CD4-positive, alpha-beta T cell treated with Interleukin-4 for 1 hour (primary cell): ENCODE results near the gene AUP1.

Source experiments
- DNase-seq, 2 donors: peaks; one replicate each; pipeline ENCODE4 v3.0.0-alpha.2; 2020 to 2022

Gene AUP1

GRCh38 chr2:74535440-74535965, 6.0 kb upstream of the AUP1 start:
- no peak for DNase-seq

- DNase-seq: no peak
Observed at GRCh38 chr2:74534411-74534810, 4.9 kb upstream of the AUP1 start.

- DNase-seq: no peak
Observed at GRCh38 chr2:74533464-74533863, 4.0 kb upstream of the AUP1 start.

- DNase-seq: peak in 1 of 2 donors; percentile 66
Observed at GRCh38 chr2:74532222-74532621, 2.7 kb upstream of the AUP1 start.

- no peak for DNase-seq
Observed at GRCh38 chr2:74531666-74532065, 2.2 kb upstream of the AUP1 start.

GRCh38 chr2:74530239-74531187, 1.0 kb upstream of the AUP1 start:
- DNase-seq: peak; percentile 68 to 70

GRCh38 chr2:74528600-74529356, 728 bp downstream of the AUP1 start:
- DNase-seq: no peak

GRCh38 chr2:74527741-74528140, 1.8 kb downstream of the AUP1 start:
- DNase-seq: no peak

- no peak for DNase-seq
Observed at GRCh38 chr2:74526649-74527230, 2.8 kb downstream of the AUP1 start.

- DNase-seq: peak; percentile 51 to 68
Observed at GRCh38 chr2:74525717-74526648, 3.5 kb downstream of the AUP1 start, which contains the start of gene DQX1. DQX1 (minus strand) TSS chr2:74526231; CDS start chr2:74525729, 502 bp downstream.

GRCh38 chr2:74524955-74525716, 4.4 kb downstream of the AUP1 start:
- DNase-seq: no peak

GRCh38 chr2:74524005-74524404, 5.5 kb downstream of the AUP1 start:
- DNase-seq: no peak

- DNase-seq: no peak
Observed at GRCh38 chr2:74522516-74522915, 7.0 kb downstream of the AUP1 start.

- DNase-seq: no peak
Observed at GRCh38 chr2:74516650-74517049, 12.9 kb downstream of the AUP1 start.

- peak; percentile 80 for DNase-seq
Observed at GRCh38 chr2:74515981-74516633, 13.4 kb downstream of the AUP1 start.

- no peak for DNase-seq
Observed at GRCh38 chr2:74515271-74515980, 14.1 kb downstream of the AUP1 start.

GRCh38 chr2:74514368-74515270, 14.9 kb downstream of the AUP1 start, which contains the start of gene TLX2:
TLX2 (plus strand) TSS chr2:74514450; CDS start chr2:74514807, 357 bp downstream.
- DNase-seq: no peak

GRCh38 chr2:74513605-74514367, 15.7 kb downstream of the AUP1 start:
- peak in 1 of 2 donors; percentile 34 for DNase-seq
